CD4-positive, alpha-beta T cell treated with Interleukin-15 for 4 hours (primary cell): Measurements from ENCODE around the gene CCDC50.

Experiments
- DNase-seq: peaks from one replicate; pipeline ENCODE4 v3.0.0-alpha.2; 2020; ENCODE audit warnings: low spot score

CCDC50 gene

DNA sequence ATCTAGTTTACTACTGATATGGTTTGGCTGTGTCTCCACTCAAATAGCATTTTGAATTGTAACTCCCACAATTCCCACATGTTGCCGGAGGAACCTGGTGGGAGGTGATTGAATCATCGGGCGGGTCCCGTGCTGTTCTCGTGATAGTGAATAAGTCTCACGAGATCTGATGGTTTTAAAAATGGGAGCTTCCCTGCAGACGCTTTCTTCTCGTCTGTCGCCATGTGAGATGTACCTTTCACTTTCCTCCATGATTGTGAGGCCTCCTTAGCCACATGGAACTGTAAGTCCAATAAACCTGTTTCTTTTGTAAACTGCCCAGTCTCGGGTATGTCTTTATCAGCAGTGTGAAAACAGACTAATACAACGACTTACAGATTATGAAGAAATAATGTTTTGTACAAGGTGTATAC lies 96.1 kb downstream of the CCDC50 start:
- no peak for DNase-seq

DNA sequence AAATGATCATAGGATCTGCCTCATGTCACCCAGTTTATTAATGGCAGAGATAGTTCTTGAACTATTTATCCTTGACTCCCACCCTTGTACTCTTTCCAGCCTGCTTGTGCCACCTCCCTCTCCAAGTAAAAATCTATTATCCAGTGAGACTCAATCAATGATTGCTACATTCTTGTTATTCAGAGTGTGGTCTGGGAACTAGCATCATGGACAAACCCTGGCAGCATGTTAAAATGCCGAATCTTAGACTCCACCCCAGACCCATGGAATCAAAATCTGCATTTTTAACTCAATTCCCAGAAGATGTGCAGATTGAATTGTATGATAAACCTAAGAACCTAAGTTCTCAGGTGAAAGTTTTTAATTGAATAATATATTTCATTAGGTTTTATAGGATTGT lies 97.1 kb downstream of the CCDC50 start:
- no peak for DNase-seq

DNA sequence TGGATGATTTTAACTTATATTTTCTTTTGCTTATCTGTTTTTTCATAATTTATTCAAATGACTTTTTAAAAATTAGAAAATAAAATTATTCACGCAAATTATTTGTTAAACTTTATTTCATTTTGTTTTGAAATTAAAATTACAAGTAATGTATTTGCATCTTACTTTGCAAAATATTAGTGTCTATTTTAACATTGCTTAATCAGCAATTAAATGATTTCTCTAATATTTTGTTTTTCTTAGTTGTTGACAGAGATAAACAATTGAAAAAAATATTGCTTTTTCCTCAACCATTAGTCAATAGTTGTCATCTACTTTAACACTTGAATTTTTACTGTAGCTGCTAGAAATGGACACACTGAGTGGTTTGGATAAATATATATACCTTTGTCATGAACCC lies 99.0 kb downstream of the CCDC50 start:
- no peak for DNase-seq

DNA sequence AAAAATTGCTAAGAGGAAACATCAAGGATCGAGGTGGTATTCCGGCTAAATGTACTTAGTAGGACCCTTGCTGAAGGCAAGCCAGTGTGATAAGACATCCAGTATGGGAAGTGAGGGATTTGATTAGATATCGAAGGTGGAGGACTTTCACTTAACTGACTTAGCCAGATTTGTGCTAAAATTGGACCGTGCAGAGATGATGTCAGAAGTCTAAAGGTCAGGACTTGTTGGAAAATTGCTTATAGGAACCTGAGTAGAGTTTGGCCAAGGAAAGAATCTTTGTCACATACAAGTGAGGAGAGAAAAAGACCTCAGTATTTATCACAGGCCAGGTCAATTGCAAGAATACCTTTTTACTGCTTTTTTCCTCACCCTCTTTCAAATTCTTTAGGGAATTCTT lies 100.9 kb downstream of the CCDC50 start:
- no peak for DNase-seq

DNA sequence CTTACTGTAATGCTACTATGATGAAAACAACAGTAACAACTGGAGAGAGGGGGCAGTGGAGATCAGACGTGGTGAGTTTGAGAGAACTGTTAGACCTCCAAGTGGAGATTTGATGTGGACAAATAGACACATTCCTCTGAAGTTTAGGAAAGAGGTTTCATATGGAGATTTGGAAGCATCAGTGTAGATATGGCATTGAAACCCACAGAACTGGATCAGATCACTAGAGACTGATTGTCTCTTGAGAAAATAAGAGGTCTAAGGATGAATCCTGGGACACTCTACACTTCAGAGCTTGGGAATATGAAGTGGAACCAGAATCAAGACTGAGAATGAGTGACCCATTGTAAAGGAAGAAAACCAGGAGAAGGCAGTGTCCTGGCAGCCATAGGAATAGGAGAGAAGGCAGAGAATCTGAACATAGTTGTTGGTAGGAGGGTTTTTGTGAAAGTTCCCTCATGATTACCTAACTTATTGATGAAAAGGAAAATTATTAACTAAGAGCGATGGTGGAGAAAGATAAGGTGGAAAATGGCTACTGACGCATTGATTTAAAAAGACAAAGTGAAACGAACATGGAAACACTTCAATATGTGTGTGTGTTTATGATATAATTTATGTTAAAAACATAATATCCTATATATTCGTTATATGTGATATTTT lies 102.1 kb downstream of the CCDC50 start:
- DNase-seq = no peak

DNA sequence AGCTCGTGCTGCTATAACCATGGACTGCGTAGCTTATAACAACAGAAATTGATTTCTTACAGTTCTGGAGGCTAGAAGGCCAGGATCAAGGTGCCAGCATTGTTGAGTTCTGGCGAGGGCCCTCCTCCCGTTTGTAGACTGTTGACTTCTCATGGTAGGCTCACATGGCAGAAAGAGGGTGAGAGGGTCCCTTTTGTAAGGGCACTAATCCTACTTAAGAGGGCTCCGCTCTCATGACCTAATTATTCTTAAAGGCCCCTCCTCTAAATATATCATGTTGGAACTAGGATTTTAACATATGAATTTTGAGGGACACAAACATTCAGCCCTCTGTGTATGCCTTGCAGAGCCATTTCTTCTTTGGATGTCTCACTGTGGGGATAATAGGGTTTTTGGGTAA lies 103.0 kb downstream of the CCDC50 start:
- DNase-seq = no peak

DNA sequence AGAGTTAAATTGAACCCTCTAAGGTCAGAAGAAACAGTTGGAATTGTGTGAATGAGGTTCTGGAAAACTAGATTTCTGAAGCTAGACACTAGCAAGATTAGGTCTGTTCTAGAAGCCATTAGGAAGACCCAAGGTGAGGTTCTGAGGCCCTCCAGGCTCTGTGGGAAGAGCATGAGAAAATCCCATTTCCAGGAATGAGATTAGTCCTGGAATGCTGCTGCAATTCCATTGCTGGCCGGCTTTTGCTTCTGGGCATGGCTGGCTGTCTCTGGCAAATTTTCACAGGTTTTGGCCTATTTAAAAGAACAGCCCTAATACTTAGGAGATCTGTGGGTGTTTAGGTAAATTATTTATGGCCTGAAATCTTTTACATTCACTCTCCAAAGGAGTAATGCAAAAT lies 104.8 kb downstream of the CCDC50 start:
- DNase-seq = no peak

DNA sequence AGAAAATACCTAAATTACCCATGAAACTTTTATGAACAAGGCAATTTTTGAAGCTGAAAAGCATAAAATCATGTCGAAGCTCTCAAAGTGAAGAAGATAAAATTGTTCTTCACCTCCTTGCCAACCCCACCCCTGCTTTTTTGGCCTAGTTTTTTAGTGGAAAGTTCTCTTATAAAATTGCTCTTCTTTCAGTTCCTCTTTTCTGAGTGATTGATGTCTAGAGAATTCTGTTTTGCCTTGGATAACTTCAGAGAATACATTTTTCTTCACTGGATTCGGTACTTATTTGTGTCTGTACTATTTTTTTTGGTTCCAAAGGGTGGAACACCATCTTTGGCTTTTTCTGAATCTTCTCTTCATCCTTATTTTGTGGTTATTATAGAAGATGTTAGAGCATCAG lies 106.8 kb downstream of the CCDC50 start:
- no peak for DNase-seq

DNA sequence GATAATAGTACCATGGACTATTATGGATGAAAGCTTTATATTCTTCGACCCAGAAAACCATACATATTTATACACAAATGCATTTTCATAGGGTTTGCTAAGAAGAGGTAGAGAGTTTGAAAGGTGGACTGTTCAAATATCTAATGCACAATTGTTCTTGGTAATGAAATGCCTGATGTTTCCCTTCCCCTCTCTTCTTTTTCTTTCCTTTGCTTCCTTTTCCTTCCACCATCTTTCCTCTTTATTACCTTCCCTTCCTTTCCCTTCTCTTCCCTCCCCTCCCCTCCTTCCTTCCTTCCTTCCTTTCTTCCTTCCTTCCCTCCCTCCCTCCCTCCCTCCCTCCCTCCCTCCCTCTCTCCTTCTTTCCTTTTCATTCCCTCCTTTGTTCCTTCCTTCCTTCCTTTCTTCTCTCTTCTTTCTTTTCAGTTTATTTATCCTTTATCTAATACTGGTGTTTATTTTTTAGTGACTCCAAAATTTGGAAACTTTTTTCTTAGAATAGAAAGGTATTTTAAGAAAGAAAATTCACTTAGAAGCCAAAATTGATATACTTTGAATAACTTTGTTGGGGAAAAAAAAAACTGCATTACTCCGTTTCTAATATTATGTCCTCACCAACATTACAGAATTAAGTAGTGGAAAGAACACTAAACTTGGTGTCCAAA lies 109.1 kb downstream of the CCDC50 start:
- DNase-seq = no peak

DNA sequence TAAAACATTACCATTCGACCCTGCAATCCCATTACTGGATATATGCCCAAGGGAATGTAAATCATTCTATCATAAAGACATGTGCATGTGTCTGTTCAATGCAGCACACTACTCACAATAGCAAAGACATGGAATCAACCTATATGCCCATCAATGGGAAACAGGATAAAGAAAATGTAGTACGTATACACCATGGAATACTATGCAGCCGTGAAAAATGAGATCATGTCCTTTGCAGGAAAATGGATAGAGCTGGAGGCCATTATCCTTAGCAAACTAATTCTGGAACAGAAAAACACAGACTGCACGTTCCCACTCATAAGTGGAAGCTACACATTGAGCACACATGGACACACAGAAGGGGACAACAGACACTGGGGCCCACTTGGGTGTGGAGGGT lies 111.3 kb downstream of the CCDC50 start:
- DNase-seq = no peak

DNA sequence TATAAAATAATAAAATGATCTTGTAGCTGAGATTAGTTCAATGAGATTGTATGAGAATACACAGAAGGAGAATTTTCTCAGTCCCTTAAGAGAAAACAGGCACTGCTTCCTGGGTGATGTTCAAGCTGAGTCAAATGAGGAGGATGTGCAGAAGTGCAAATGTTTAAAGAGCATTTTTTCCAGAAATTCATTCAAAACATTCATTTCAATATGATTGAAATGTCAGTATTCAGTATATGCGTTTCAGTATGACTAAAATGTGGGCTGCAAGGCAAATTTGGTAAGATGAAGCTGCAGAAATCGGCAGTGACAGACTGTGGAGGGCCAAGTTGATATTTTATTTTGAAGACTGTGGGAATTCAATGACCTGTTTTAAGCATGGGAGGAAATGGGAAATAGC lies 112.5 kb downstream of the CCDC50 start:
- no peak for DNase-seq

DNA sequence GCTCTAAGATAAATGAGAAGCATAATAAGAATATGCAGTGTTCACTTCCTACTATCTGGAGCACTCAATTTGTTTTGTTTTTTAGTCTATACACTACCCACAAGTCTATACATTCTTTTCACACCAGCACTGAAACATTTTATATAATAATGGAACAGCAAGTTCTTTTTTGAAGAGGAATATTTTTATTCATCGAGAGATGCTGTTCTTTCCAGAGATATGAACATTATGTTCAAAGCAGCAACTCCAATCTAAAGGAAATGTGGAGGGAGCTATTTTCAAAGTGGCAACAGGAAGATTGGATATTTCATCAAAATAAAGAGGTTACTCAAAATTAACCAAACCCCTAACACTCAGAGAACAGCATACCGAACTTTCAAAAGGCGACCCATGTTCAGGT lies 115.4 kb downstream of the CCDC50 start:
- DNase-seq = no peak
